CD8-positive, alpha-beta memory T cell (primary cell): ENCODE data around the gene TBC1D23. TPM values are rescaled to one million over a fixed set of nuclear protein-coding genes. Genes with fewer than 3 reads are reported as not detected.
"Not testable (repeated sequence)": the region's sequence is repeated elsewhere in the genome, so short reads cannot be mapped to it uniquely, and the experiment has no call there.

ENCODE experiments used
- CTCF ChIA-PET: fragments of 350-600 bp; sonication (Branson Sonifier 250); formaldehyde crosslinking; loops from one replicate; lab custom pipeline; 2021; ENCODE audit warnings: antibody characterized with exemption; lab: Charles Lee
- POLR2A ChIA-PET: fragments of 350-600 bp; sonication (Branson Sonifier 250); formaldehyde crosslinking; loops from one replicate; lab custom pipeline; 2021; ENCODE audit warnings: antibody characterized with exemption; lab: Charles Lee
- DNase-seq, 5 donors: peaks; one replicate each; pipeline versions ENCODE4 v3.0.0 to v3.0.0-alpha.2; 2020 to 2022; ENCODE audit warnings: mixed read lengths in 1 of 5
- H3K27ac ChIP-seq: one replicate; pipeline ENCODE4 v1.7.0; 2013; ENCODE audit warnings: low read depth, mild to moderate bottlenecking, low read length, moderate library complexity
- H3K27me3 ChIP-seq: 2 replicates; pipeline ENCODE4 v1.7.0; 2013; ENCODE audit warnings: low read length, mild to moderate bottlenecking; ENCODE audit not compliant: insufficient read depth, poor library complexity, severe bottlenecking
- H3K36me3 ChIP-seq: 2 replicates; pipeline ENCODE4 v1.7.0; 2013; ENCODE audit warnings: mild to moderate bottlenecking, low read length, moderate library complexity; ENCODE audit not compliant: insufficient read depth
- H3K4me1 ChIP-seq: 2 replicates; pipeline ENCODE4 v1.7.0; 2013; ENCODE audit warnings: mild to moderate bottlenecking, low read length, moderate library complexity; ENCODE audit not compliant: insufficient read depth
- H3K4me3 ChIP-seq: 2 replicates; pipeline ENCODE4 v1.7.0; 2013; ENCODE audit warnings: mild to moderate bottlenecking, low read length
- H3K9me3 ChIP-seq: 2 replicates; pipeline ENCODE4 v1.7.0; 2013; ENCODE audit warnings: mild to moderate bottlenecking, low read length
- H3K27ac Mint-ChIP-seq, 8 donors: one replicate each; pipeline ENCODE4 v1.8.0; 2020 to 2021; ENCODE audit warnings: mixed read lengths in 8 of 8, mild to moderate bottlenecking in 6 of 8, inconsistent platforms in 3 of 8, moderate library complexity in 3 of 8
- H3K27me3 Mint-ChIP-seq, 2 donors: one replicate each; pipeline ENCODE4 v1.8.0; 2020 to 2021; ENCODE audit warnings: mixed read lengths in 2 of 2, mild to moderate bottlenecking in 1 of 2, moderate library complexity in 1 of 2
- H3K36me3 Mint-ChIP-seq, 3 donors: one replicate each; pipeline ENCODE4 v1.8.0; 2020 to 2021; ENCODE audit warnings: mixed read lengths in 3 of 3, inconsistent platforms in 1 of 3, mild to moderate bottlenecking in 1 of 3
- H3K4me1 Mint-ChIP-seq, 3 donors: one replicate each; pipeline ENCODE4 v1.8.0; 2020 to 2021; ENCODE audit warnings: mixed read lengths in 3 of 3, inconsistent platforms in 1 of 3, mild to moderate bottlenecking in 1 of 3
- H3K4me3 Mint-ChIP-seq, 7 donors: one replicate each; pipeline ENCODE4 v1.8.0; 2020 to 2021; ENCODE audit warnings: mixed read lengths in 7 of 7, mild to moderate bottlenecking in 6 of 7, moderate library complexity in 4 of 7, inconsistent platforms in 2 of 7
- H3K9me3 Mint-ChIP-seq, 5 donors: one replicate each; pipeline ENCODE4 v1.8.0; 2020 to 2022; ENCODE audit warnings: mixed read lengths in 5 of 5, mild to moderate bottlenecking in 3 of 5, moderate library complexity in 2 of 5, inconsistent platforms in 1 of 5
- polyA plus RNA-seq: library from polyadenylated mRNA; unstranded; fragments of 300-500 nt; fragmentation: Illumina TruSeq; gene quantifications from one replicate; pipeline ENCODE4 v1.2.3, GENCODE V29; 2021
- total RNA-seq, 2 experiments: library from RNA; stranded (reverse); gene quantifications; one replicate each; pipeline ENCODE4 v1.2.3, GENCODE V29; 2021

The TBC1D23 gene
- total and polyA plus RNA-seq, 3 experiments from 2014 or later = 21.0 to 23.1 (median 21.9) TPM

DNA sequence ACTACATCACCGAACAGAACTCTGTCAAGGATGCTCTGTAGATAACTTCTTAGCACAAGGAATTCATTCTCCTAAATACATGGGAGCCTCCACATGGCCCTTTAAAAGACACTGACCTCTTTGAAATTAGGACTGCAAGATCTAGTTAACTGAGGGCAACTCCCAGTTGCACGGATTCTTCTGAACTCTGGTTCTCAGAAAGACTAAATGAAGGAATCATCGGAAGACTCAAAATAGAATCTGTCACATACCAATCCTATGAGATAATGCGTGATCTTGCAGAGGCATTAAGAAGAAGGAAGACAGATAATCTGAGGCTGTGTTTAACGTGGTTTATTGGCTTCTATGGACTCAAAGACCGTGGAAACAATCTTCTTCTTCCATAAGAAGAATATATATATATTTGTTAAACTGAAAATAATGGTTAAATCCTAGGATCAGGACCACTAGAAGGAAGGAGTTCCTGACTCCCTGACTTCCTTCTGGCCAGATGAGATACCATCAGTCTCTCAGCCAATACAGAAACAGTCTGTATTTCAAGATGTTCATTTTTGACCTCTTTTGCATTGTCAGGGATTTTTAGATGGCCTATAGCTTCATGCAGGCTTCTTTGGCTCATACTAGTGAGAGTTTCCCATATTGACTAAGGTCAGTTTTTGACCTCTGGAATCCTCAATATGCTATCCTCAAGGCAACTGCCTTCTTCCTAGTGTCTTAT is 33.9 kb upstream of the TBC1D23 start:
- H3K4me3 ChIP-seq = no peak overlapping the region
- Mint-ChIP-seq H3K27me3 (peaks cover 2 to 5% of the 10 kb centered on the region in 2 donors), H3K4me1 (peaks cover 0 to 5% (median 1%) of the 10 kb centered on the region in 3 donors), H3K9me3 (no peaks in the 10 kb centered on the region), H3K36me3 (no peaks in the 10 kb centered on the region), H3K27ac (no peak overlapping the region), H3K4me3 (no peak overlapping the region)
- H3K27ac ChIP-seq = no peak overlapping the region
- H3K4me1 ChIP-seq = no peaks in the 10 kb centered on the region
- no peaks in the 10 kb centered on the region for H3K27me3 ChIP-seq
- DNase-seq = no peak
- ChIA-PET POLR2A (no interaction called here), CTCF (no interaction called here)
- no peaks in the 10 kb centered on the region for H3K36me3 ChIP-seq
- H3K9me3 ChIP-seq = no peaks in the 10 kb centered on the region

DNA sequence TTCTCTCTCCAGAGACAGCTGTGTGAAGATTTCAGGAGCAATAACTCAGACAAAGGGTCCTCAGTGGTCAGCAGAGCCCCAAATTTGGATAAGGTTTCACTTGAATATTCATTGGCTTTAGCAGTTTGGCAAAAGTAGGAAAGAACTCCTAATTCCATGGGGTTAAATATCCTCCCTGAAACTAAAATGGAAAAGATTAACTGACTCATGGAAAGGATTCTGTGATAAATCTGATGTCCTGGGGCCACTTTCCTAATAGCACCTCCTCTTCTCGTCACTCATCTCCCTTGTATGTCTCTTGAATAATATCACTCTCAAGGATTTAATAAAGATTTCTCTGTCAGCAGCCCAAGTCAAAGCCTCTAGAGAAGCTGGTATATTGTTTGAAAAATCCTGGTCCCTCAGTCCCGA is 33.3 kb upstream of the TBC1D23 start:
- Mint-ChIP-seq H3K36me3 (no peaks in the 10 kb centered on the region), H3K4me1 (peaks cover 0 to 5% (median 1%) of the 10 kb centered on the region in 3 donors), H3K9me3 (no peaks in the 10 kb centered on the region), H3K27ac (no peak overlapping the region), H3K4me3 (no peak overlapping the region), H3K27me3 (peaks cover 2 to 5% of the 10 kb centered on the region in 2 donors)
- no peaks in the 10 kb centered on the region for H3K27me3 ChIP-seq
- no peak overlapping the region for H3K27ac ChIP-seq
- ChIA-PET POLR2A (no interaction called here), CTCF (no interaction called here)
- no peaks in the 10 kb centered on the region for H3K36me3 ChIP-seq
- H3K9me3 ChIP-seq = no peaks in the 10 kb centered on the region
- no peak for DNase-seq
- no peaks in the 10 kb centered on the region for H3K4me1 ChIP-seq
- no peak overlapping the region for H3K4me3 ChIP-seq

DNA sequence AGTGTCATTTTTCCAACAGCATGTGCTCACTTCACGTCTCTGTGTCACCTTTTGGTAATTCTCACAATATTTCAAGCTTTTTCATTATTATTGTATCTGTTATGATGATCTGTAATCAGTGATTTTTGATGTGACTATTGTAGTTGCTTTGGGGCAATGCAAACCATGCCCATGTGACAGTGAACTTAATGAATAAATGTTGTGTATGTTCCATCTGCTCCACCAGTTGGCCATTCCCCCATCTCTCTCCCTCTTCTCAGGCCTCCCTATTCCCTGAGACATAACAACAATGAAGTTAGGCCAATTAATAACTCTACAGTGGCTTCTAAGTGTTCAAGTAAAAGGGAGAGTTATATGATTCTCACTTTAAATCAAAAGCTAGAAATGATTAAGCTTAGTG is 32.5 kb upstream of the TBC1D23 start:
- H3K9me3 Mint-ChIP-seq = no peaks in the 10 kb centered on the region
- no peak for DNase-seq
- H3K36me3 Mint-ChIP-seq = no peaks in the 10 kb centered on the region
- H3K36me3 ChIP-seq = no peaks in the 10 kb centered on the region
- POLR2A ChIA-PET = no interaction called here
- no peak overlapping the region for H3K4me3 Mint-ChIP-seq
- peak overlapping the region in 1 of 8 donors; percentile 17 for H3K27ac Mint-ChIP-seq
- no peak overlapping the region for H3K4me3 ChIP-seq
- CTCF ChIA-PET = interaction anchor here (1.5 kb wide), 1 partner anchor 397 kb away, joined by 3 read pairs; no protein-coding TSS in a partner anchor
- H3K4me1 Mint-ChIP-seq = peaks cover 0 to 5% (median 1%) of the 10 kb centered on the region in 3 donors
- H3K27me3 Mint-ChIP-seq = peaks cover 2 to 5% of the 10 kb centered on the region in 2 donors
- H3K27ac ChIP-seq = no peak overlapping the region
- no peaks in the 10 kb centered on the region for H3K4me1 ChIP-seq
- H3K9me3 ChIP-seq = no peaks in the 10 kb centered on the region
- H3K27me3 ChIP-seq = no peaks in the 10 kb centered on the region

DNA sequence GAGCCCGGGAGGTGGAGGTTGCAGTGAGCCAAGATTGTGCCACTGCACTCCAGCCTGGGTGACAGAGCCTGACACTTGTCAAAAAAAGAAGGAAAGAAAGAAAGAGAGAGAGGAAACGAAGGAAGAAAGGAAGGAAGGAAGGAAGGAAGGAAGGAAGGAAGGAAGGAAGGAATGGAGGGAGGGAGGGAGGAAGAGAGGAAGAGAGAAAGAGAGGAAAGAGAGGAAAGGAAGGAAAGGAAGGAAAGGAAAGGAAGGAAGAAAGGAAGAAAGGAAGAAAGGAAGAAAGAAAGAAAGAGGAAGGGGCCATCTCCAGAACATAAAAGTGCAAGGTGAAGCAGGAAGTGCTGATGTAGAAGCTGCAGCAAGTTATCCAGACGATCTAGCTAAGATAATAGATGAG is 31.6 kb upstream of the TBC1D23 start:
- H3K27me3 ChIP-seq, H3K27me3 Mint-ChIP-seq, H3K36me3 Mint-ChIP-seq, H3K9me3 Mint-ChIP-seq, H3K4me3 Mint-ChIP-seq, H3K27ac Mint-ChIP-seq, DNase-seq, H3K4me1 ChIP-seq, H3K27ac ChIP-seq, H3K9me3 ChIP-seq, H3K36me3 ChIP-seq, H3K4me3 ChIP-seq, H3K4me1 Mint-ChIP-seq, POLR2A ChIA-PET: not testable (repeated sequence)
- CTCF ChIA-PET = interaction anchor here (1.5 kb wide), 1 partner anchor 398 kb away, joined by 3 read pairs; no protein-coding TSS in a partner anchor

DNA sequence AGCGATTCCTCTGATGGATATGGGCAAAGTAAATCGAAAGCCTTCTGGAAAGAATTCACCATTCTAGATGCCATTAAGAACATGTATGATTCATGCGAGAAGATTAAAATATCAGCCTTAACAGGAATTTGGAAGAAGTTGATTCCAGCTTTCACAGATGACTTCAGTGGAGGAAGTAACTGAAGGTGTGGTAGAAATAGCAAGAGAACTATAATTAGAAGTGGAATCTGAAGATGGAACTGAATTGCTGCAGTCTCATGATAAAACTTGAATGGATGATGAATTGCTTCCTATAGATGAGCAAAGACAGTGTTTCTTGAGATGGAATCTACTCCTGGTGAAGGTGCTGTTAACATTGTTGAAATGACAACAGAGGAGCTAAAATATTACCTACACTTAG is 30.1 kb upstream of the TBC1D23 start:
- no peak for DNase-seq
- Histone ChIP-seq H3K4me3 (no peak overlapping the region), H3K9me3 (no peaks in the 10 kb centered on the region), H3K36me3 (no peaks in the 10 kb centered on the region), H3K4me1 (no peaks in the 10 kb centered on the region), H3K27ac (no peak overlapping the region), H3K27me3 (no peaks in the 10 kb centered on the region)
- ChIA-PET POLR2A (no interaction called here), CTCF (no interaction called here)
- Mint-ChIP-seq H3K4me1 (peaks cover 0 to 5% (median 1%) of the 10 kb centered on the region in 3 donors), H3K27me3 (peaks cover 2 to 5% of the 10 kb centered on the region in 2 donors), H3K9me3 (no peaks in the 10 kb centered on the region), H3K4me3 (no peak overlapping the region), H3K36me3 (no peaks in the 10 kb centered on the region), H3K27ac (no peak overlapping the region)

DNA sequence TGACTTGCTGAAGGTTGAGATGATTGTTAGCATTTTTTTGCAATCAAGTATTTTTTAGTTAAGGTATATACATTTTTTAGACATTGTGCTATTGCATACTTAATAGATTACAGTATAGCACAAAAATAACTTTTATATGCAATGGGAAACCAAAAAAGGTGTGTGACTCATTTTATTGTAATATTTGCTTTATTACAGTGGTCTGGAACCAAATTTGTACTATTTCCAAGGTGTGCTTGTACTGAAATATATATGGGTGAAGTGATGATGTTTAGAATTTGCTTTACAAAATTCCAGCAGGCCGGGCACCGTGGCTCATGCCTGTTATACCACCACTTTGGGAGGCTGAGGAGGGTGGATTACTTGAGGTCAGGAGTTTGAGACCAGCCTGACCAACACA is 29.1 kb upstream of the TBC1D23 start:
- H3K4me3 Mint-ChIP-seq = no peak overlapping the region
- Histone ChIP-seq H3K4me1 (no peaks in the 10 kb centered on the region), H3K27me3 (no peaks in the 10 kb centered on the region), H3K27ac (no peak overlapping the region), H3K36me3 (no peaks in the 10 kb centered on the region), H3K4me3 (no peak overlapping the region), H3K9me3 (no peaks in the 10 kb centered on the region)
- H3K27ac Mint-ChIP-seq = no peak overlapping the region
- no peaks in the 10 kb centered on the region for H3K9me3 Mint-ChIP-seq
- no peak for DNase-seq
- H3K4me1 Mint-ChIP-seq = peaks cover 0 to 5% (median 1%) of the 10 kb centered on the region in 3 donors
- peaks cover 2 to 5% of the 10 kb centered on the region in 2 donors for H3K27me3 Mint-ChIP-seq
- H3K36me3 Mint-ChIP-seq = no peaks in the 10 kb centered on the region
- POLR2A ChIA-PET = no interaction called here
- CTCF ChIA-PET = no interaction called here

DNA sequence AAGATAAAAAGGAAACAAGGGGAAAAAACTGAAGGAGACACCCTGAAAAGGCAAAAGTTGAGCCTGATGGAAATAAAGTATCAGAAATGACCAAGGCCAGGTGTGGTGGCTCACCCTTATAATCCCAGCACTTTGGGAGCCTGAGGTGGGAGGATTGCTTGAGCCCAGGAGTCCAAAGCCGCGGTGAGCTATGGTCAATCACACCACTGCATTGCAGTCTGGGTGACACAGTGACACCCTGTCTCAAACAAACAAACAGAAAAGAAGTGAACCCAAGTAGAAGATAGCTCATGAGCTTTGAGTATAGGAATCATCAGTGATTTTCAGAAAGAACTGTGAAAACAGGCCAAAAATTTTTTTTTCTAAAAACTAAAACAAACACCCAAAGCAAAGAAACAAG is 26.4 kb upstream of the TBC1D23 start:
- Mint-ChIP-seq H3K4me3 (no peak overlapping the region), H3K36me3 (peaks cover 0 to 5% (median 0%) of the 10 kb centered on the region in 3 donors), H3K4me1 (no peaks in the 10 kb centered on the region), H3K9me3 (peaks cover 2 to 6% (median 4%) of the 10 kb centered on the region in 5 donors), H3K27me3 (peaks cover 0 to 8% of the 10 kb centered on the region in 2 donors), H3K27ac (peak overlapping the region in 1 of 8 donors; percentile 41)
- Histone ChIP-seq H3K9me3 (no peaks in the 10 kb centered on the region), H3K4me3 (no peak overlapping the region), H3K27ac (no peak overlapping the region), H3K4me1 (no peaks in the 10 kb centered on the region), H3K27me3 (no peaks in the 10 kb centered on the region), H3K36me3 (no peaks in the 10 kb centered on the region)
- ChIA-PET CTCF (no interaction called here), POLR2A (no interaction called here)
- no peak for DNase-seq

DNA sequence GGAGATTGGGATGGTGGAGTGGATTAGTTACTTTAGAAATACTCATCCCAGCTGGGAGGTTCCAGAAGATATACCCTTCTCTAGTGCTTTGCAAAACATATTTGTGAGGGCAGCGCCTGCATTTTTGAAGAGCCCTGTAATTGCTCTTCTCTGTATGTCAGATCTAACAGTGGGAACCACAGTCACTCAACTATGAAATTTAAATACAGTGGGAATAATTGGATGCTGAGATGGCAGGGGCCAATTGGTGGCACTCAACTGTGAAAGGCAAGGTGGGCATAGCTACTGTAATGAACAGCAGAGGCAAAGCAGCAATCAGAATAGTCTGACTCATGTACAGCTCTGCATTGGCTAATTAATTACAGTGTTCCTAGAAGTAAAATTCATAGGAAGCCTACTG is 22.2 kb upstream of the TBC1D23 start:
- H3K27ac Mint-ChIP-seq = no peak overlapping the region
- CTCF ChIA-PET = no interaction called here

More for the DNA sequence above, 22.2 kb upstream of the TBC1D23 start:
- Histone ChIP-seq H3K27me3 (no peaks in the 10 kb centered on the region), H3K9me3 (no peaks in the 10 kb centered on the region), H3K27ac (no peak overlapping the region), H3K4me1 (no peaks in the 10 kb centered on the region), H3K36me3 (no peaks in the 10 kb centered on the region), H3K4me3 (no peak overlapping the region)
- H3K36me3 Mint-ChIP-seq = peaks cover 0 to 5% (median 0%) of the 10 kb centered on the region in 3 donors
- no peak overlapping the region for H3K4me3 Mint-ChIP-seq
- H3K27me3 Mint-ChIP-seq = peaks cover 0 to 3% of the 10 kb centered on the region in 2 donors
- POLR2A ChIA-PET = no interaction called here
- no peak for DNase-seq
- no peaks in the 10 kb centered on the region for H3K4me1 Mint-ChIP-seq
- H3K9me3 Mint-ChIP-seq = peaks cover 2 to 11% (median 4%) of the 10 kb centered on the region in 5 donors
